Ascending aorta (tissue), 2 donors: ENCODE data around the gene CABP1. TPM values are rescaled to one million over a fixed set of nuclear protein-coding genes. Genes with fewer than 3 reads are reported as not detected.
A peak's percentile ranks its signal among the peaks of the same experiment; 100 is the strongest.
"Not testable (repeated sequence)": the region's sequence is repeated elsewhere in the genome, so short reads cannot be mapped to it uniquely, and the experiment has no call there.

Experiments
- DNase-seq, 2 donors: peaks; one replicate each; pipeline ENCODE4 v3.0.0-alpha.2; 2019; ENCODE audit warnings: low spot score in 2 of 2
- H3K27ac ChIP-seq, 2 donors: fragments of 200-600 bp; sonication (generic); one replicate each; pipeline ENCODE4 v1.5.1; 2016 to 2017; ENCODE audit warnings: mild to moderate bottlenecking in 1 of 2
- H3K27me3 ChIP-seq: fragments of 200-600 bp; sonication (generic); one replicate; pipeline ENCODE4 v1.5.1; 2017
- H3K36me3 ChIP-seq, 2 donors: fragments of 200-600 bp; sonication (generic); one replicate each; pipeline ENCODE4 v1.5.1; 2016
- H3K4me1 ChIP-seq, 2 donors: fragments of 200-600 bp; sonication (generic); one replicate each; pipeline ENCODE4 v1.5.1; 2016 to 2017; ENCODE audit warnings: mild to moderate bottlenecking in 1 of 2
- H3K4me3 ChIP-seq, 2 donors: fragments of 200-600 bp; sonication (generic); one replicate each; pipeline ENCODE4 v1.5.1; 2016 to 2017; ENCODE audit warnings: mild to moderate bottlenecking in 1 of 2
- H3K9me3 ChIP-seq, 2 donors: fragments of 200-600 bp; sonication (generic); one replicate each; pipeline ENCODE4 v1.5.1; 2016
- intact Hi-C: fragments of 100-400 bp; cut with DNase I; formaldehyde crosslinking; loops from one replicate; pipeline ENCODE4 v1.15.1; 2023
- total RNA-seq: library from RNA; depleted of rRNA; stranded (reverse); fragments of >200 nt; gene quantifications from one replicate; pipeline ENCODE4 v1.1.0, GENCODE V29; 2016
- TF ChIP-seq, protein P1 (sequence below), 3 experiments: fragments of 200-600 bp in 2 of 3; fragments of 450-650 bp in 1 of 3; sonication (generic) in 2 of 3; IDR thresholded peaks; one replicate each; pipeline ENCODE4 v1.5.1; 2016 to 2019; ENCODE audit warnings: antibody characterized with exemption in 3 of 3, mild to moderate bottlenecking in 1 of 3, moderate library complexity in 1 of 3

CABP1 gene
- total RNA-seq, 1 donor from 2014 or later, result 0.32 TPM

- intact Hi-C loops, result loop anchor here (2.0 kb wide), 1 partner anchor 15 kb away; no protein-coding TSS in a partner anchor
- TF ChIP-seq, protein P1, sequence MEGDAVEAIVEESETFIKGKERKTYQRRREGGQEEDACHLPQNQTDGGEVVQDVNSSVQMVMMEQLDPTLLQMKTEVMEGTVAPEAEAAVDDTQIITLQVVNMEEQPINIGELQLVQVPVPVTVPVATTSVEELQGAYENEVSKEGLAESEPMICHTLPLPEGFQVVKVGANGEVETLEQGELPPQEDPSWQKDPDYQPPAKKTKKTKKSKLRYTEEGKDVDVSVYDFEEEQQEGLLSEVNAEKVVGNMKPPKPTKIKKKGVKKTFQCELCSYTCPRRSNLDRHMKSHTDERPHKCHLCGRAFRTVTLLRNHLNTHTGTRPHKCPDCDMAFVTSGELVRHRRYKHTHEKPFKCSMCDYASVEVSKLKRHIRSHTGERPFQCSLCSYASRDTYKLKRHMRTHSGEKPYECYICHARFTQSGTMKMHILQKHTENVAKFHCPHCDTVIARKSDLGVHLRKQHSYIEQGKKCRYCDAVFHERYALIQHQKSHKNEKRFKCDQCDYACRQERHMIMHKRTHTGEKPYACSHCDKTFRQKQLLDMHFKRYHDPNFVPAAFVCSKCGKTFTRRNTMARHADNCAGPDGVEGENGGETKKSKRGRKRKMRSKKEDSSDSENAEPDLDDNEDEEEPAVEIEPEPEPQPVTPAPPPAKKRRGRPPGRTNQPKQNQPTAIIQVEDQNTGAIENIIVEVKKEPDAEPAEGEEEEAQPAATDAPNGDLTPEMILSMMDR (IDR thresholded peaks at IDR 0.05), result no peak
- DNase-seq, result no peak
Observed at GRCh38 chr12:120668091-120668867, 27.9 kb downstream of the CABP1 start.

DNA sequence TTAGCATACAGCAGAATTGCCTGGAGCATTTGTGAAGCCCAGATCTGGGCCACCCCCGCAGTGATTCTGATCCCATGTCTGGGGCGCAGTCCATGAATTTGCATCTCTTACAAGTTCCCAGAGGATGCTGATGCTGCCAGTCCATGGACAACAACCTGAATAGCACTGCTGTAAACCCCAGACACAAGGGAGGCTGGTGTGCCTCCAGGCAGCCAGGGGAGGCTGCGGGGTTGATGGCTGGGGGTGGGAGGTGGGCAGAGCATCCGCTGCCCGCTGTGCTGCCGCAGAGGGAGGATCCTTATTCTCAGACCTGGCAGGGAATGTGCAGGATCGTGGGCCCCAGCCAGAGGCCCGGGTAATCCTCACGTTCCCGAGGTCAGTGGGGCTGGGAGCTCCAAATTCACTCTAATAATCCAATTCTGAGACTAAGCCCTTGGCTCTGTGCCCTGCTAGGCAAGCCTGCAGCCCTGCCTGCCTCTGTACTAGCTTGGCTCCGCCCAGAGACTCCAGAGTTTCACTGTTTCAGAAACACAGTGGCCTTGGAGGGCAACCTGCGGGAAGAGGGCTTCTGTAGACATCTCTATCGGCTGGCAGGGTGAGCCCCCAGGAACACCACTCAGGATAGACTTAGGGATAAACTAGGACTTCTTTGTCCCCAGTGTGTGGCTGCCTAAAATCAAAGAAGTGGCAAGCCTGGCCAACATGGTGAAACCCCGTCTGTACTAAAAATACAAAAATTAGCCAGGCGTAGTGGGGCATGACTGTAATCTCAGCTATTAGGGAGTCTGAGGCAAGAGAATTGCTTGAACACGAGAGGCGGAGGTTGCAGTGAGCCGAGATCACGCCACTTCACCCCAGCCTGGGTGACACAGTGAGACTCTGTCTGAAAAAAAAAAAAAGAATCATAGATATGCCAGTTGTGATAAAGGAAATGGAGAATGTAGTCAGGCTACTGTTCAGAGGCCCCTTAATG is 28.7 kb downstream of the CABP1 start:
- Histone ChIP-seq H3K27ac (peak overlapping the region; percentile 58 to 73), H3K4me3 (peak overlapping the region in 1 of 2 donors; percentile 43), H3K9me3 (no peaks in the 10 kb centered on the region), H3K4me1 (peaks cover 0 to 5% of the 10 kb centered on the region in 2 donors), H3K27me3 (no peaks in the 10 kb centered on the region), H3K36me3 (no peaks in the 10 kb centered on the region)
- intact Hi-C loops, result loop anchor here (2.0 kb wide), 1 partner anchor 16 kb away; no protein-coding TSS in a partner anchor
- TF ChIP-seq, protein P1 (IDR thresholded peaks at IDR 0.05), result no peak
- DNase-seq, result peak in 1 of 2 donors; percentile 73

More at GRCh38 chr12:120668091-120668867, 27.9 kb downstream of the CABP1 start:
- H3K36me3 ChIP-seq, result no peaks in the 10 kb centered on the region
- peaks cover 0 to 5% of the 10 kb centered on the region in 2 donors for H3K4me1 ChIP-seq
- H3K27me3 ChIP-seq, result no peaks in the 10 kb centered on the region
- no peaks in the 10 kb centered on the region for H3K9me3 ChIP-seq
- H3K27ac ChIP-seq, result no peak overlapping the region
- no peak overlapping the region for H3K4me3 ChIP-seq

- DNase-seq, H3K4me1 ChIP-seq, H3K27ac ChIP-seq, H3K4me3 ChIP-seq, H3K27me3 ChIP-seq, H3K36me3 ChIP-seq, intact Hi-C loops, H3K9me3 ChIP-seq: not testable (repeated sequence)
Observed at GRCh38 chr12:120670237-120670636, 29.8 kb downstream of the CABP1 start.

DNA sequence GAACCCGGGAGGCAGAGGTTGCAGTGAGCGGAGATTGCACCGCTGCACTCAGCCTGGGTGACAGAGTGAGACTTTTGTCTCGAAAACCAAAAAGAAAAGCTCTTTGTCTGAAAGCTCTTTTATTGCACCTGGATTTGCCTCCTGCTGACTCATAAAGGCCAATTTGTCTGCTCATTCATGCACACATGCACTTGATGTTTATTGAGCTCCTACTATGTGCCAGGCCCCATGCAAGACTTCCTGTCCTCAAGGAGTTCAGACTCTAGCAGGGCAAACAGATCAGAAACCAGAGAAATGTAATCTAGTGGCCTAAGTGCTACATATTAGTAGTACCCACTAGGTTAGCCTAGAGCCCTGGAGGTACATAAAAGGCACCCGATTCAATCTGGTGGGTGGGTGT is 30.2 kb downstream of the CABP1 start:
- Histone ChIP-seq H3K9me3 (no peaks in the 10 kb centered on the region), H3K27me3 (no peaks in the 10 kb centered on the region), H3K36me3 (no peaks in the 10 kb centered on the region), H3K27ac (no peak overlapping the region), H3K4me1 (peaks cover 0 to 5% of the 10 kb centered on the region in 2 donors), H3K4me3 (no peak overlapping the region)
- DNase-seq, result no peak
- intact Hi-C loops, result no loop called here
- TF ChIP-seq, protein P1 (IDR thresholded peaks at IDR 0.05), result no peak

- H3K36me3 ChIP-seq, result no peaks in the 10 kb centered on the region
- no peaks in the 10 kb centered on the region for H3K27me3 ChIP-seq
- no peak for DNase-seq
- no peak overlapping the region for H3K4me3 ChIP-seq
- no peaks in the 10 kb centered on the region for H3K9me3 ChIP-seq
- intact Hi-C loops, result no loop called here
- H3K27ac ChIP-seq, result no peak overlapping the region
- TF ChIP-seq, protein P1 (IDR thresholded peaks at IDR 0.05), result no peak
- peaks cover 0 to 2% of the 10 kb centered on the region in 2 donors for H3K4me1 ChIP-seq
Observed at GRCh38 chr12:120674097-120674636, 33.7 kb downstream of the CABP1 start.
